Muscle of leg (tissue), 11 donors: ENCODE measurements around the gene RPP25. TPM values are rescaled to one million over a fixed set of nuclear protein-coding genes. Genes with fewer than 3 reads are reported as not detected.
A peak's percentile ranks its signal among the peaks of the same experiment; 100 is the strongest.

Source experiments
- DNase-seq: peaks from one replicate; pipeline ENCODE4 v3.0.0; 2013
- H3K27ac ChIP-seq: one replicate; pipeline ENCODE4 v1.5.1; 2013; ENCODE audit warnings: mild to moderate bottlenecking, low read length, control low read depth
- H3K27me3 ChIP-seq: one replicate; pipeline ENCODE4 v1.6.1; 2013; ENCODE audit warnings: low read length; ENCODE audit not compliant: control insufficient read depth, insufficient read depth
- H3K36me3 ChIP-seq: one replicate; pipeline ENCODE4 v1.6.1; 2013; ENCODE audit warnings: low read length; ENCODE audit not compliant: control insufficient read depth, insufficient read depth
- H3K4me1 ChIP-seq: one replicate; pipeline ENCODE4 v1.6.1; 2013; ENCODE audit warnings: low read length; ENCODE audit not compliant: control insufficient read depth, insufficient read depth
- H3K4me3 ChIP-seq: one replicate; pipeline ENCODE4 v1.5.1; 2013; ENCODE audit warnings: low read length, control low read depth
- H3K9me3 ChIP-seq: replicated peaks from 2 replicates; pipeline ENCODE4 v1.6.1; 2013; ENCODE audit warnings: low read depth, low read length; ENCODE audit not compliant: control insufficient read depth
- WGBS: methylation state at CpG from one replicate; pipeline ENCODE4 v1.1.5; 2013; ENCODE audit warnings: missing lambda C conversion rate; ENCODE audit not compliant: insufficient coverage; 5-methylcytosine and 5-hydroxymethylcytosine counted together
- polyA plus RNA-seq, 8 donors: library from polyadenylated mRNA; unstranded; fragments of 120-200 nt; gene quantifications; one replicate each; pipeline versions ENCODE4 v1.2.1 to v1.2.3, GENCODE V29; 2013; ENCODE audit warnings: inconsistent platforms in 1 of 8, low replicate concordance in 1 of 8; ENCODE audit not compliant: insufficient read length in 8 of 8, insufficient read depth in 1 of 8
- total RNA-seq: library from RNA; stranded (reverse); fragments of 120-200 nt; gene quantifications from one replicate; pipeline ENCODE4 v1.2.4, GENCODE V29; 2013

The RPP25 gene
- total and polyA plus RNA-seq, 9 donors, result 0.88 to 2.0 (median 1.5) TPM

DNA sequence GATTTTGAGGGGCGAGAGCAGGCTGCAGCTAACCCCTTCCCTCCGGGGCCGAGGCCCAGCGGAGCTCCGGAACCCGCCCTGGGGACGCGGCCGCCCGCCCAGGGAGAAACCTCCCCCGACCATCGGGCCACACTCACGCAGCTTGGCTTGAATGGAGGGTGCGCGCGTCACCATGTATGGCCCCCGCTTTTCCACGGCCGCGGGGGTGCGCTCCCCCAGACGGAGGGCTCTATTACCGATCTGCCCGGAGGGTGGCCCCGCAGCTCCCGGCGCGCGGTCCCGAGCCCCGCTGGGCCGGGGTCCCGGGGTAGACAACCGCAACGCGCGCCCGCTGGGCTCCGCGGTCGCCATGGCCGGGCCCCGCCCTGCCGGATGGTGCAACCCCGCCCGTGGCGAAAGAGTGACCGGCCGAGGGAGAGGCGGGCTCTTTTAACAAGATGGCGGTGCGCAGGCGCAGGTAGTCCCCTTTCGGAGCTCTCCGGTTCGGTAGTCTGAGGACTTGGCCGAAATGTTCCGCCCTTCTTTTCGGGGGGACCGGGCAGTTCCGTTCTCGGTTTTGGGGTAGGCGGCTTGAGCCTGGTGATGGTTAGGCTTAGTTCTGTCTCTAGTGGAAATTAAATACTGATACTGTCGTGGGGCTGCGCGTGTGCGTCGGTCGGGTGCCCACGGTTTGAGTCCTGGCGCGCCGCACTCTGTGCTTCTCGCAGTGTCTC, 50.0 kb downstream of the RPP25 start, which contains the start of gene FAM219B:
Gene FAM219B (minus strand): TSS at position 402 of the 713 bp plus-strand sequence. CDS start 51 bp downstream, at position 351.
- peak within 1 kb of the TSS; percentile 94 for H3K4me3 ChIP-seq
- peak; percentile 96 for DNase-seq
- H3K27me3 ChIP-seq, result no peaks in the 10 kb centered on the region
- no peaks in the 10 kb centered on the region for H3K9me3 ChIP-seq
- peaks cover 40% of the 10 kb centered on the region for H3K36me3 ChIP-seq
- under 1% methylated on average over 68 of the region's 74 CpGs for WGBS
- peaks cover 21% of the 10 kb centered on the region for H3K4me1 ChIP-seq
- H3K27ac ChIP-seq, result peak within 1 kb of the TSS; percentile 94

DNA sequence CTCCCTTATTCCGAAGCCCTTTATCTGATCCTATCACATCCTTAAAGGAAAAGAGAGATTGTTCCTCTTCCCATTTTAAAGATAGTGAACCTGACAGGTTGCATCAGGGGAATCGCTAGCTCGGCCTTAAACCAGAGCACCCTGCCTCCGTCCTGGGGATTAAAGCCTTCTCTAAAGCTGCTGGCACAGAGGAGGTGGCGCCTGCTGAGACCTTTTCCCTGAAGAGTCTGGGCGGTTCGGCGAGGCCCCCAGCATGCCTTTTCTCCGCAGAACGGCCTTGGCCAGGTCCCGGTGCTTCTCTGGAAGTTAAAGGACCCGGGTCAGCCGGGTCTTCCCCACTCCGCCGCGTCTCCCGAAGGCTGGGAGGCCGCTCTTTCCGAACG, 50.5 kb downstream of the RPP25 start:
- 0% methylated on average over 19 of the region's 20 CpGs for WGBS
- peak; percentile 42 for DNase-seq
- Histone ChIP-seq H3K36me3 (peaks cover 43% of the 10 kb centered on the region), H3K27me3 (no peaks in the 10 kb centered on the region), H3K4me1 (peaks cover 24% of the 10 kb centered on the region), H3K9me3 (no peaks in the 10 kb centered on the region), H3K27ac (peak overlapping the region; percentile 94), H3K4me3 (peak overlapping the region; percentile 94)

Other genes starting within 250 kb of the RPP25 start
- 0.13 TPM for gene CYP1A1, start 231.2 kb downstream of the RPP25 start, total RNA-seq
- under 1 TPM in 1 of 8 donors, not detected in 7; 0.33 TPM for gene CYP1A1, start 231.2 kb downstream of the RPP25 start, polyA plus RNA-seq
- gene CYP1A2, start 207.9 kb downstream of the RPP25 start, total RNA-seq, result not detected
- gene CYP1A2, start 207.9 kb downstream of the RPP25 start, polyA plus RNA-seq, result under 1 TPM in 5 of 8 donors, not detected in 3; 0.05 to 0.19 (median 0.09) TPM
- 13.5 TPM for gene CSK, start 174.7 kb downstream of the RPP25 start, total RNA-seq
- gene CSK, start 174.7 kb downstream of the RPP25 start, polyA plus RNA-seq, result 10 to 100 TPM; 33.2 to 47.0 (median 36.3) TPM
- 0.04 TPM for gene LMAN1L, start 143.9 kb downstream of the RPP25 start, total RNA-seq
- under 1 TPM in 2 of 8 donors, not detected in 6; 0.22 to 0.27 TPM for gene LMAN1L, start 143.9 kb downstream of the RPP25 start, polyA plus RNA-seq
- gene CPLX3, start 130.1 kb downstream of the RPP25 start, total RNA-seq, result not detected
- gene CPLX3, start 130.1 kb downstream of the RPP25 start, polyA plus RNA-seq, result not detected
- gene ULK3, start 113.6 kb downstream of the RPP25 start, total RNA-seq, result 29.7 TPM
- gene ULK3, start 113.6 kb downstream of the RPP25 start, polyA plus RNA-seq, result 10 to 100 TPM; 28.8 to 44.9 (median 35.8) TPM
- gene SCAMP2, start 83.4 kb downstream of the RPP25 start, total RNA-seq, result 17.3 TPM
- gene SCAMP2, start 83.4 kb downstream of the RPP25 start, polyA plus RNA-seq, result 10 to 100 TPM; 50.3 to 74.5 (median 55.3) TPM
- 43.8 TPM for gene MPI, start 66.7 kb downstream of the RPP25 start, total RNA-seq
- 10 to 100 TPM; 45.9 to 63.3 (median 54.5) TPM for gene MPI, start 66.7 kb downstream of the RPP25 start, polyA plus RNA-seq
- gene FAM219B, start 49.9 kb downstream of the RPP25 start, total RNA-seq, result 77.6 TPM
- gene FAM219B, start 49.9 kb downstream of the RPP25 start, polyA plus RNA-seq, result 10 to 100 TPM; 40.7 to 51.1 (median 46.3) TPM
- gene COX5A, start 18.7 kb downstream of the RPP25 start, total RNA-seq, result 64.1 TPM
- gene COX5A, start 18.7 kb downstream of the RPP25 start, polyA plus RNA-seq, result 100 to 1,000 TPM; 194 to 278 (median 233) TPM
- gene SCAMP5, start 38.8 kb upstream of the RPP25 start, total RNA-seq, result 2.0 TPM
- gene SCAMP5, start 38.8 kb upstream of the RPP25 start, polyA plus RNA-seq, result 10 to 100 TPM in 1 of 8 donors, 1 to 10 TPM in 7; 2.4 to 12.0 (median 4.0) TPM
- gene PPCDC, start 66.8 kb upstream of the RPP25 start, total RNA-seq, result 8.0 TPM
- 1 to 10 TPM; 5.9 to 8.3 (median 7.3) TPM for gene PPCDC, start 66.8 kb upstream of the RPP25 start, polyA plus RNA-seq
- 5.5 TPM for gene C15orf39, start 245.1 kb upstream of the RPP25 start, total RNA-seq
- gene C15orf39, start 245.1 kb upstream of the RPP25 start, polyA plus RNA-seq, result 10 to 100 TPM in 5 of 8 donors, 1 to 10 TPM in 3; 8.9 to 13.4 (median 11.4) TPM